CD14-positive monocyte (primary cell): ENCODE measurements around the gene KLHDC9. TPM values are rescaled to one million over a fixed set of nuclear protein-coding genes. Genes with fewer than 3 reads are reported as not detected.
"Not testable (repeated sequence)": the region's sequence is repeated elsewhere in the genome, so short reads cannot be mapped to it uniquely, and the experiment has no call there.

Experiments used
- DNase-seq, 3 donors: peaks; one replicate each; pipeline ENCODE4 v3.0.0-alpha.2; 2011 to 2022
- H2AFZ ChIP-seq: 2 replicates; pipeline ENCODE4 v1.6.0; 2012; ENCODE audit warnings: mild to moderate bottlenecking, low read depth, low read length, inconsistent platforms; ENCODE audit not compliant: insufficient read depth, poor library complexity, severe bottlenecking
- H3K27ac ChIP-seq, 2 donors: 1 replicate in 1 of 2; 2 replicates in 1 of 2; pipeline ENCODE4 v1.5.1; 2012 to 2013; ENCODE audit warnings: low read length in 2 of 2, control low read depth in 1 of 2, inconsistent platforms in 1 of 2, low read depth in 1 of 2, mild to moderate bottlenecking in 1 of 2
- H3K27me3 ChIP-seq, 2 donors: one replicate each; pipeline versions ENCODE4 v1.6.0 to v1.6.1; 2011 to 2013; ENCODE audit warnings: low read length in 2 of 2; ENCODE audit not compliant: control insufficient read depth in 2 of 2, insufficient read depth in 2 of 2
- H3K36me3 ChIP-seq, 2 donors: replicated peaks in 1 of 2; 1 replicate in 1 of 2; 2 replicates in 1 of 2; pipeline versions ENCODE4 v1.5.1 to v1.6.1; 2012 to 2013; ENCODE audit warnings: low read length in 2 of 2, control low read depth in 1 of 2, inconsistent platforms in 1 of 2, mild to moderate bottlenecking in 1 of 2; ENCODE audit not compliant: insufficient read depth in 2 of 2, control insufficient read depth in 1 of 2
- H3K4me1 ChIP-seq, 2 donors: 1 replicate in 1 of 2; 2 replicates in 1 of 2; pipeline versions ENCODE4 v1.5.1 to v1.6.1; 2012 to 2013; ENCODE audit warnings: low read length in 2 of 2, control low read depth in 1 of 2, inconsistent platforms in 1 of 2, mild to moderate bottlenecking in 1 of 2, moderate library complexity in 1 of 2; ENCODE audit not compliant: insufficient read depth in 2 of 2, control insufficient read depth in 1 of 2
- H3K4me2 ChIP-seq: replicated peaks from 2 replicates; pipeline ENCODE3; 2012; ENCODE audit warnings: low read length, moderate library complexity, mild to moderate bottlenecking; ENCODE audit not compliant: poor library complexity, severe bottlenecking; ENCODE audit errors: extremely low read depth
- H3K4me3 ChIP-seq, 3 experiments: fragments of 200-600 bp in 1 of 3; sonication (generic) in 1 of 3; replicated peaks in 1 of 3; 1 replicate in 2 of 3; 2 replicates in 1 of 3; pipeline ENCODE4 v1.5.1; 2011 to 2013; ENCODE audit warnings: low read length in 3 of 3, mild to moderate bottlenecking in 3 of 3, control low read depth in 2 of 3, low read depth in 2 of 3, inconsistent platforms in 1 of 3, moderate library complexity in 1 of 3
- H3K79me2 ChIP-seq: 2 replicates; pipeline ENCODE4 v1.6.0; 2012; ENCODE audit warnings: mild to moderate bottlenecking, control low read depth, inconsistent platforms, low read length, moderate library complexity; ENCODE audit not compliant: insufficient read depth
- H3K9ac ChIP-seq: 2 replicates; pipeline ENCODE4 v1.6.0; 2017; ENCODE audit warnings: low read length, mild to moderate bottlenecking; ENCODE audit not compliant: insufficient read depth, poor library complexity, severe bottlenecking
- H3K9me3 ChIP-seq, 2 donors: replicated peaks in 1 of 2; 1 replicate in 1 of 2; 2 replicates in 1 of 2; pipeline versions ENCODE4 v1.5.1 to v1.6.1; 2012 to 2013; ENCODE audit warnings: low read length in 2 of 2, control low read depth in 1 of 2; ENCODE audit not compliant: control insufficient read depth in 1 of 2, insufficient read depth in 1 of 2
- H4K20me1 ChIP-seq: 2 replicates; pipeline ENCODE4 v1.6.0; 2012; ENCODE audit warnings: mild to moderate bottlenecking, low read length, control low read depth, moderate library complexity; ENCODE audit not compliant: insufficient read depth
- H3K27ac Mint-ChIP-seq, 7 donors: one replicate each; pipeline ENCODE4 v1.8.0; 2020; ENCODE audit warnings: mild to moderate bottlenecking in 7 of 7, mixed read lengths in 7 of 7, moderate library complexity in 6 of 7, inconsistent platforms in 2 of 7
- H3K27me3 Mint-ChIP-seq, 3 donors: one replicate each; pipeline ENCODE4 v1.8.0; 2021 to 2022; ENCODE audit warnings: low read depth in 3 of 3, mild to moderate bottlenecking in 3 of 3, mixed read lengths in 3 of 3, moderate library complexity in 3 of 3, inconsistent platforms in 1 of 3
- H3K36me3 Mint-ChIP-seq, 2 donors: one replicate each; pipeline ENCODE4 v1.8.0; 2020; ENCODE audit warnings: mixed read lengths in 2 of 2, inconsistent platforms in 1 of 2, mild to moderate bottlenecking in 1 of 2
- H3K4me1 Mint-ChIP-seq: one replicate; pipeline ENCODE4 v1.8.0; 2020; ENCODE audit warnings: mild to moderate bottlenecking, mixed read lengths
- H3K4me3 Mint-ChIP-seq, 2 donors: one replicate each; pipeline ENCODE4 v1.8.0; 2020; ENCODE audit warnings: mild to moderate bottlenecking in 2 of 2, mixed read lengths in 2 of 2, moderate library complexity in 1 of 2
- H3K9me3 Mint-ChIP-seq, 7 donors: one replicate each; pipeline ENCODE4 v1.8.0; 2020 to 2022; ENCODE audit warnings: mixed read lengths in 7 of 7, mild to moderate bottlenecking in 6 of 7, moderate library complexity in 6 of 7, inconsistent platforms in 2 of 7
- WGBS: methylation state at CpG from one replicate; pipeline ENCODE4 v1.1.5; 2013; ENCODE audit warnings: missing lambda C conversion rate; ENCODE audit not compliant: insufficient coverage; 5-methylcytosine and 5-hydroxymethylcytosine counted together
- intact Hi-C, 2 donors: fragments of 100-400 bp; cut with micrococcal nuclease; formaldehyde crosslinking; loops; one replicate each; pipeline versions ENCODE4 v1.15.0 to v1.15.1; 2023
- polyA plus RNA-seq, 3 donors: library from polyadenylated mRNA; depleted of rRNA in 1 of 3; unstranded in 2 of 3; stranded (reverse) in 1 of 3; fragments of 300-500 nt in 2 of 3; fragments of >200 nt in 1 of 3; fragmentation: Illumina TruSeq in 2 of 3; gene quantifications; 1 replicate in 2 of 3; 2 replicates in 1 of 3; pipeline ENCODE4 v1.2.3, GENCODE V29; 2012 to 2021
- TF ChIP-seq, protein P1 (sequence below): fragments of 200-600 bp; IDR thresholded peaks from one replicate; pipeline ENCODE4 v1.8.0; 2022; ENCODE audit warnings: antibody characterized with exemption, mild to moderate bottlenecking

Gene KLHDC9
- polyA plus RNA-seq, 3 donors = 0.08 TPM; not detected in 2

DNA sequence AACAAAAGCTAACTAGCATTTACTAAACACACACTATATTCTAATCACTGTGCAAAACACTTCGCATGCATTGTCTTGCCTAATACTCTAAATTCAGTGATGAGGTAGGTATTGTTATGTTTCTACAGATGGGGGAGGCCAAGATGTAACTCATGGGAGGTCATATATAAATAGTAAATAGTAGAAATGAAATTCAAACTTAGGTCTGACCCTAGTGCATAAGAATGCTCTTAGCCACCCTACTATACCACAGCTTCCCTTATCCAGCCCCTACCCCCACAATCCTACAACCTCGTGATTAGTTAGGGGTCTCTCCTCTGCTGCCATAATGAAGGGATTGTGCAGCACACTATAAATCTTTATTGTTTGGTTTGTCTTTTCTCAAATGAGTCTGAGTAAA, 16.4 kb downstream of the KLHDC9 start:
- Histone ChIP-seq H4K20me1 (peaks cover 68% of the 10 kb centered on the region), H3K79me2 (peaks cover 100% of the 10 kb centered on the region), H3K27me3 (no peaks in the 10 kb centered on the region), H3K4me1 (peaks cover 54 to 77% of the 10 kb centered on the region in 2 donors), H3K4me3 (no peak overlapping the region), H2AFZ (no peak overlapping the region), H3K27ac (peak overlapping the region in 1 of 2 donors; percentile 50), H3K36me3 (peaks cover 0 to 9% of the 10 kb centered on the region in 2 donors), H3K9me3 (no peaks in the 10 kb centered on the region), H3K4me2 (no peak overlapping the region), H3K9ac (no peak overlapping the region)
- Mint-ChIP-seq H3K4me1 (peaks cover 75% of the 10 kb centered on the region), H3K4me3 (no peak overlapping the region), H3K27me3 (no peaks in the 10 kb centered on the region), H3K27ac (peak overlapping the region in 3 of 7 donors; percentile 55 to 68 (median 60)), H3K9me3 (no peaks in the 10 kb centered on the region), H3K36me3 (peaks cover 8 to 24% of the 10 kb centered on the region in 2 donors)
- TF ChIP-seq, protein P1, sequence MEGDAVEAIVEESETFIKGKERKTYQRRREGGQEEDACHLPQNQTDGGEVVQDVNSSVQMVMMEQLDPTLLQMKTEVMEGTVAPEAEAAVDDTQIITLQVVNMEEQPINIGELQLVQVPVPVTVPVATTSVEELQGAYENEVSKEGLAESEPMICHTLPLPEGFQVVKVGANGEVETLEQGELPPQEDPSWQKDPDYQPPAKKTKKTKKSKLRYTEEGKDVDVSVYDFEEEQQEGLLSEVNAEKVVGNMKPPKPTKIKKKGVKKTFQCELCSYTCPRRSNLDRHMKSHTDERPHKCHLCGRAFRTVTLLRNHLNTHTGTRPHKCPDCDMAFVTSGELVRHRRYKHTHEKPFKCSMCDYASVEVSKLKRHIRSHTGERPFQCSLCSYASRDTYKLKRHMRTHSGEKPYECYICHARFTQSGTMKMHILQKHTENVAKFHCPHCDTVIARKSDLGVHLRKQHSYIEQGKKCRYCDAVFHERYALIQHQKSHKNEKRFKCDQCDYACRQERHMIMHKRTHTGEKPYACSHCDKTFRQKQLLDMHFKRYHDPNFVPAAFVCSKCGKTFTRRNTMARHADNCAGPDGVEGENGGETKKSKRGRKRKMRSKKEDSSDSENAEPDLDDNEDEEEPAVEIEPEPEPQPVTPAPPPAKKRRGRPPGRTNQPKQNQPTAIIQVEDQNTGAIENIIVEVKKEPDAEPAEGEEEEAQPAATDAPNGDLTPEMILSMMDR = no peak
- DNase-seq = no peak
- WGBS = no CpG with 5 or more reads among the region's 2 CpGs
- intact Hi-C loops = no loop called here

DNA sequence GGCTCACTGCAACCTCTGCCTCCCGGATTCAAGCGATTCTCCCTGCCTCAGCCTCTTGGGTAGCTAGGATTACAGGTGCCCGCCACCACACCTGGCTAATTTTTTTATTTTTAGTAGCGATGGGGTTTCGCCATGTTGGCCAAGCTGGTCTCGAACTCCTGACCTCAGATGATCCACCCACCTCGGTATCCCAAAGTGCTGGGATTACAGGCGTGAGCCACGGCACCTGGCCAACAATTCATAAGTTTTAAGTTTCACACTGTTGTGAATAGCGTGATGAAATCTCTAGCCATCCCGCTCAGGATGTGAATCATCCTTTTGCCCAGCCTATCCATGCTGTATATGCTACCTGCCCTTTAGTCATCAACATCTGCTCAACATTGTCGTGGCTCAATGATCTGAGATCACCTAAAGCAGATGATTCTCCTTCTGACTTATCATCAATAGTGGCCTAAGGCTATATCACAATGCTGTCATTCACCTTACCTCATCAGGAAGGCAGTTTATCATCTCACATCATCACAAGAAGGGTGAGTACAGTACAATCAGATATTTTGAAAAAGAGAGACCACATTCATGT, 17.1 kb downstream of the KLHDC9 start:
- Histone ChIP-seq H3K4me1 (peaks cover 60 to 84% of the 10 kb centered on the region in 2 donors), H3K36me3 (peaks cover under 1 to 8% of the 10 kb centered on the region in 2 donors), H2AFZ (no peak overlapping the region), H3K27me3 (no peaks in the 10 kb centered on the region), H3K4me3 (no peak overlapping the region), H3K9ac (no peak overlapping the region), H3K4me2 (no peak overlapping the region), H4K20me1 (peaks cover 61% of the 10 kb centered on the region), H3K9me3 (no peaks in the 10 kb centered on the region), H3K27ac (peak overlapping the region in 1 of 2 donors; percentile 50), H3K79me2 (peaks cover 100% of the 10 kb centered on the region)
- Mint-ChIP-seq H3K4me1 (peaks cover 82% of the 10 kb centered on the region), H3K36me3 (peaks cover 8 to 23% of the 10 kb centered on the region in 2 donors), H3K27ac (peak overlapping the region in 5 of 7 donors; percentile 11 to 46 (median 40)), H3K4me3 (no peak overlapping the region), H3K27me3 (no peaks in the 10 kb centered on the region), H3K9me3 (no peaks in the 10 kb centered on the region)
- 63% methylated on average over 12 of the region's 12 CpGs for WGBS
- TF ChIP-seq, protein P1 = no peak
- peak; percentile 37 to 71 (median 52) for DNase-seq
- intact Hi-C loops = loop anchor here in 1 of 2 donors (5.0 kb wide), 2 partner anchors 37 to 48 kb away; partner anchors contain the start of genes ARHGAP30 and UFC1

GRCh38 chr1:161115961-161116360, 17.8 kb downstream of the KLHDC9 start:
- H3K4me3 ChIP-seq, H3K27me3 ChIP-seq, H3K9me3 Mint-ChIP-seq, H3K27me3 Mint-ChIP-seq, H2AFZ ChIP-seq, H3K9me3 ChIP-seq, H3K9ac ChIP-seq, DNase-seq, H3K4me3 Mint-ChIP-seq: not testable (repeated sequence)
- Mint-ChIP-seq H3K36me3 (peaks cover 11 to 25% of the 10 kb centered on the region in 2 donors), H3K27ac (peak overlapping the region in 6 of 7 donors; percentile 11 to 94 (median 85)), H3K4me1 (peaks cover 87% of the 10 kb centered on the region)
- Histone ChIP-seq H3K36me3 (peaks cover 7 to 12% of the 10 kb centered on the region in 2 donors), H3K27ac (peak overlapping the region in 1 of 2 donors; percentile 99), H3K79me2 (peaks cover 99% of the 10 kb centered on the region), H3K4me2 (peak overlapping the region; percentile 97), H3K4me1 (peaks cover 66 to 89% of the 10 kb centered on the region in 2 donors), H4K20me1 (peaks cover 54% of the 10 kb centered on the region)
- WGBS = 86% methylated on average over 6 of the region's 6 CpGs
- intact Hi-C loops = loop anchor here in 1 of 2 donors (5.0 kb wide), 2 partner anchors 36 to 49 kb away; partner anchors contain the start of genes ARHGAP30 and UFC1
